HG02852 (cell line): ENCODE results near the gene MRGPRX2.

Experiments
- ATAC-seq: cut with Tn5 transposase; IDR thresholded peaks from one replicate; pipeline ENCODE4 v1.9.1; 2021; ENCODE audit warnings: mild to moderate bottlenecking, moderate library complexity; ENCODE audit not compliant: unreplicated experiment

The MRGPRX2 gene

GRCh38 chr11:19060629-19061028 lies at the start of gene MRGPRX2:
Gene MRGPRX2, minus strand, starts transcription at chr11:19060717. Its CDS starts 4,315 bp downstream, at chr11:19056402.
- no peak for ATAC-seq

GRCh38 chr11:19110295-19110694 lies 49.8 kb upstream of the MRGPRX2 start:
- ATAC-seq, result no peak

GRCh38 chr11:19107125-19107524 lies 46.6 kb upstream of the MRGPRX2 start:
- ATAC-seq, result no peak

GRCh38 chr11:19105011-19105410 lies 44.5 kb upstream of the MRGPRX2 start:
- no peak for ATAC-seq

GRCh38 chr11:19102521-19102900 lies 42.0 kb upstream of the MRGPRX2 start:
- ATAC-seq, result no peak

GRCh38 chr11:19101796-19102520 lies 41.4 kb upstream of the MRGPRX2 start:
- no peak for ATAC-seq

GRCh38 chr11:19100885-19101284 lies 40.4 kb upstream of the MRGPRX2 start:
- ATAC-seq, result no peak

GRCh38 chr11:19099093-19099492 lies 38.6 kb upstream of the MRGPRX2 start:
- no peak for ATAC-seq

GRCh38 chr11:19094859-19095258 lies 34.3 kb upstream of the MRGPRX2 start:
- no peak for ATAC-seq

- ATAC-seq, result no peak
These were observed 33.5 kb upstream of the MRGPRX2 start for GRCh38 chr11:19093976-19094375.

GRCh38 chr11:19092850-19093249 lies 32.3 kb upstream of the MRGPRX2 start:
- no peak for ATAC-seq

GRCh38 chr11:19092342-19092741 lies 31.8 kb upstream of the MRGPRX2 start:
- no peak for ATAC-seq

- ATAC-seq, result no peak
These were observed 30.8 kb upstream of the MRGPRX2 start for GRCh38 chr11:19091366-19091765.

- no peak for ATAC-seq
These were observed 28.9 kb upstream of the MRGPRX2 start for GRCh38 chr11:19089421-19089820.

- no peak for ATAC-seq
These were observed 28.3 kb upstream of the MRGPRX2 start for GRCh38 chr11:19088791-19089190.

GRCh38 chr11:19087658-19088057 lies 27.1 kb upstream of the MRGPRX2 start:
- no peak for ATAC-seq

- no peak for ATAC-seq
These were observed 24.3 kb upstream of the MRGPRX2 start for GRCh38 chr11:19084661-19085315.

GRCh38 chr11:19083166-19083565 lies 22.6 kb upstream of the MRGPRX2 start:
- no peak for ATAC-seq

GRCh38 chr11:19080579-19080993 lies 20.1 kb upstream of the MRGPRX2 start:
- ATAC-seq, result no peak

GRCh38 chr11:19079643-19080440 lies 19.3 kb upstream of the MRGPRX2 start:
- no peak for ATAC-seq

- no peak for ATAC-seq
These were observed 17.4 kb upstream of the MRGPRX2 start for GRCh38 chr11:19077965-19078364.
